GM06990 (cell line): ENCODE measurements around the gene ZRANB1.

Experiments used
- DNase-seq: peaks from one replicate; pipeline ENCODE4 v3.0.0-alpha.2; 2011; ENCODE audit not compliant: insufficient read length; ENCODE audit errors: extremely low read depth
- H3K27me3 ChIP-seq: replicated peaks from 2 replicates; pipeline ENCODE4 v1.6.0; 2011; ENCODE audit warnings: low read length; ENCODE audit not compliant: control insufficient read depth, insufficient read depth
- H3K36me3 ChIP-seq: 2 replicates; pipeline ENCODE4 v1.5.1; 2011; ENCODE audit warnings: low read length; ENCODE audit not compliant: control insufficient read depth, insufficient read depth
- H3K4me3 ChIP-seq: replicated peaks from 2 replicates; pipeline ENCODE4 v1.5.1; 2011; ENCODE audit warnings: low read depth, mild to moderate bottlenecking, control low read depth, low read length
- TF ChIP-seq, protein P1 (sequence below): IDR thresholded peaks from 2 replicates; pipeline ENCODE4 v1.5.1; 2011; ENCODE audit warnings: low read length, control low read depth, mild to moderate bottlenecking, inconsistent platforms; ENCODE audit not compliant: insufficient read depth, poor library complexity, severe bottlenecking

Gene ZRANB1

DNA sequence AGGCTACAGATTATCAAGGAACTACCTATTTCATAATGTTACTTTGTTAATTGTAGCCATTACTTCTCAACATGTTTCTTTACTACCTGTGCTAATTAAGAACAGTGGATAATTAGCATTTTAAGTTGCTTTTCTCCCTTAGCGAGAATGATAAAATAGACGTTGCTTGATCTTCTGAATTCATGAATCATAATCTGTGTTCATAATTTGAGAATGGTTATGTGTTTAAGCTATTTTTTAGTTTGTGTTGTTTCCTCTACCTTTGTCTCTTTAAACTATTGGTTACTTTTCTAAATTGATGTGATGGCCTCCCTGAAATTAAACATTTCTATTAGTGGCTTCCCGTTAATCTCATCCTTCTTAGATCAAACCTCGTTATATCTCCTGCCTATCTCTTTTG is at the start of gene ZRANB1:
Gene ZRANB1 (plus strand): TSS at position 301 of the 400 bp plus-strand sequence. CDS start 371 bp downstream, outside the sequence.
- Histone ChIP-seq H3K27me3 (no peaks in the 10 kb centered on the region), H3K36me3 (peaks cover 2% of the 10 kb centered on the region; the same call in 1 of the 2 replicates), H3K4me3 (no peak within 1 kb of the TSS)
- TF ChIP-seq, protein P1, sequence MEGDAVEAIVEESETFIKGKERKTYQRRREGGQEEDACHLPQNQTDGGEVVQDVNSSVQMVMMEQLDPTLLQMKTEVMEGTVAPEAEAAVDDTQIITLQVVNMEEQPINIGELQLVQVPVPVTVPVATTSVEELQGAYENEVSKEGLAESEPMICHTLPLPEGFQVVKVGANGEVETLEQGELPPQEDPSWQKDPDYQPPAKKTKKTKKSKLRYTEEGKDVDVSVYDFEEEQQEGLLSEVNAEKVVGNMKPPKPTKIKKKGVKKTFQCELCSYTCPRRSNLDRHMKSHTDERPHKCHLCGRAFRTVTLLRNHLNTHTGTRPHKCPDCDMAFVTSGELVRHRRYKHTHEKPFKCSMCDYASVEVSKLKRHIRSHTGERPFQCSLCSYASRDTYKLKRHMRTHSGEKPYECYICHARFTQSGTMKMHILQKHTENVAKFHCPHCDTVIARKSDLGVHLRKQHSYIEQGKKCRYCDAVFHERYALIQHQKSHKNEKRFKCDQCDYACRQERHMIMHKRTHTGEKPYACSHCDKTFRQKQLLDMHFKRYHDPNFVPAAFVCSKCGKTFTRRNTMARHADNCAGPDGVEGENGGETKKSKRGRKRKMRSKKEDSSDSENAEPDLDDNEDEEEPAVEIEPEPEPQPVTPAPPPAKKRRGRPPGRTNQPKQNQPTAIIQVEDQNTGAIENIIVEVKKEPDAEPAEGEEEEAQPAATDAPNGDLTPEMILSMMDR = no peak
- DNase-seq = no peak

GRCh38 chr10:124892905-124893304 is 49.0 kb upstream of the ZRANB1 start:
- no peaks in the 10 kb centered on the region for H3K36me3 ChIP-seq
- H3K4me3 ChIP-seq = no peak overlapping the region
- DNase-seq = no peak
- no peaks in the 10 kb centered on the region for H3K27me3 ChIP-seq
- TF ChIP-seq, protein P1 = no peak

DNA sequence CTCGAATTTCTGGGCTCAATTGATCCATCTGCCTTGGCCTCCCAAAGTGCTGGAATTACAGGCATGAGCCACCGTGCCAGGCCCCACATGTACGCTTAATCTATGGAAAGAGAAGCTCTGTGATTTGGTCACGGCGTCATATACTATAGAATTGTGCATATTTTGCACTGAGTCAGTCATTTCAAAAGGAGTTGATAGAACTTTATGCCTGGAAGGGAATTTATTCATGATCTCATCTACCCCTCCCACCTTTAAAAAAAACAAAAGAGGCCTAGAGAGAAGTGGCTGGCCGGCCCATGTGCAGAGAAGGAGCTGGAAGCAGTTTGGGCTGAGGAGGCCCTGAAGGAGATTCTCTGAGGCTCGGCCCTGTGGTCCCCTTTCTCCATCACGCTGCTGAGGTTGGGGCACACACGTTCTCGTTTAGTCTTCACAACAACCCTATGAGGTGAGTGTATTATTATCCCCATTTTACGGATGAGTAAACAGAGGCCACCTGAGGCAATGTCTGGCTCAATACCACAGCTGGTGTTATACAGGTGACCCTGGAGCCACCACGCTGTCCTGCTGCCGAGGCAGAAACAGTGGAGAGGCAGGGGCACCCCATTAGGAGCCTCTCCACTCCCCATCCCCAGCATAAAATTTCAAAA is 47.2 kb upstream of the ZRANB1 start:
- TF ChIP-seq, protein P1 = no peak
- H3K4me3 ChIP-seq = no peak overlapping the region
- no peaks in the 10 kb centered on the region for H3K36me3 ChIP-seq
- no peak for DNase-seq
- H3K27me3 ChIP-seq = no peaks in the 10 kb centered on the region

DNA sequence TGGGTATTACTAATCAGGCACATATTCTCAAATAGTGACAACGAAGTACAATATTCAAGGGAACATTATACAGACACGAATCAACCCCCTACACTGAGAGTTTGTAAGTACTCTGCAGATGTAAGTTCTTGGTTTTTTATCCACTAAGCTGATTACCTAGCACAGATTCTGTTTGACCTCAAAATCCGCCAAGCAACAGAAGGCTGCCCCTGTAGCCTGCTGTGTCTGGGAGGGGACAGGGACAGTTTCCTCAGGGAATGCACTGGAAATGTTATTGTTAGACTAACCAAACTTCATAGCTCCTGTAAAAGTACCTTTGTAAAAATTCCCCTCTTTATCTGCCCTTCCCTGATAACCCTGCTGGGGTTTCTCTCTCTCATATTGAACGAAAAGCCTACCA is 45.2 kb upstream of the ZRANB1 start:
- H3K36me3 ChIP-seq = no peaks in the 10 kb centered on the region
- no peaks in the 10 kb centered on the region for H3K27me3 ChIP-seq
- DNase-seq = no peak
- TF ChIP-seq, protein P1 = no peak
- H3K4me3 ChIP-seq = no peak overlapping the region

DNA sequence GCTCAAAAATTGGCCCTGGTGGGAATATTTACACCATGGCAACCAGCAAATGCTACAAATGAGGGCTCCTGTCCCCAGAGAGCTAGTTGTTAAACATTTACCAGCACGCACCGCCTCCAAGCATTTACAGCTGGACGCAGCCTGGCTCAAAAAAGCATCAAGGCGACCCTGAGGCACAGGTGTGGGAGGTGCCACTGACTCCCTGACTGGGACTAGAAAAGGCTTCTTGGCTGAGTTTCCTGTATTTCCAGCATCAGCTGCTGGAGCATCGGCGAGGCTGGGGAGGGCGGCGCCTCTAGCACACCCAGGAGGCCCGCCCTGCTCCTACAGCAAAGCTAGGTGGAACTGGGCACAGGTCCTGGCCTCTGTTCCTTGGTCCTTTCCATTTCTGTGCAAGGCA is 43.5 kb upstream of the ZRANB1 start:
- no peak for DNase-seq
- TF ChIP-seq, protein P1 = no peak
- no peaks in the 10 kb centered on the region for H3K36me3 ChIP-seq
- H3K4me3 ChIP-seq = no peak overlapping the region
- no peaks in the 10 kb centered on the region; the same call in 1 of the 2 replicates for H3K27me3 ChIP-seq
